Hematopoietic multipotent progenitor cell treated with erythropoietin and hydrocortisone succinate and interleukin-3 and kit ligand, for 6 days (in vitro differentiated cells): ENCODE data around the gene MMS19.
A peak's percentile ranks its signal among the peaks of the same experiment; 100 is the strongest.
"Not testable (repeated sequence)": the region's sequence is repeated elsewhere in the genome, so short reads cannot be mapped to it uniquely, and the experiment has no call there.

Experiments
- DNase-seq: peaks from one replicate; pipeline ENCODE4 v3.0.0-alpha.2; 2015

MMS19 gene

GRCh38 chr10:97499561-97500296 is 1.5 kb upstream of the MMS19 start:
- DNase-seq, result peak; percentile 51

GRCh38 chr10:97498841-97499560 is 779 bp upstream of the MMS19 start, which contains the start of gene UBTD1:
Gene UBTD1, plus strand, starts transcription at chr10:97498924. Its CDS starts 280 bp downstream, at chr10:97499204.
- peak; percentile 16 for DNase-seq

GRCh38 chr10:97497572-97498075 is 598 bp downstream of the MMS19 start:
- peak; percentile 92 for DNase-seq

GRCh38 chr10:97494863-97495506 is 3.2 kb downstream of the MMS19 start:
- DNase-seq, result no peak

GRCh38 chr10:97494151-97494550 is 4.1 kb downstream of the MMS19 start:
- DNase-seq, result no peak

- no peak for DNase-seq
Observed at GRCh38 chr10:97490592-97490991, 7.6 kb downstream of the MMS19 start.

- no peak for DNase-seq
Observed at GRCh38 chr10:97485647-97486281, 12.5 kb downstream of the MMS19 start.

- no peak for DNase-seq
Observed at GRCh38 chr10:97483921-97484320, 14.3 kb downstream of the MMS19 start.

GRCh38 chr10:97483506-97483905 is 14.7 kb downstream of the MMS19 start:
- no peak for DNase-seq

- DNase-seq, result no peak
Observed at GRCh38 chr10:97482381-97482780, 15.8 kb downstream of the MMS19 start.

GRCh38 chr10:97481071-97481470 is 17.2 kb downstream of the MMS19 start:
- no peak for DNase-seq

- peak; percentile 39 for DNase-seq
Observed at GRCh38 chr10:97479939-97480338, 18.3 kb downstream of the MMS19 start.

- not testable (repeated sequence) for DNase-seq
Observed at GRCh38 chr10:97479410-97479809, 18.8 kb downstream of the MMS19 start.

GRCh38 chr10:97475936-97476594 is 22.2 kb downstream of the MMS19 start:
- DNase-seq, result peak; percentile 23

- no peak for DNase-seq
Observed at GRCh38 chr10:97474918-97475317, 23.3 kb downstream of the MMS19 start.

- DNase-seq, result not testable (repeated sequence)
Observed at GRCh38 chr10:97468781-97469180, 29.4 kb downstream of the MMS19 start.

- no peak for DNase-seq
Observed at GRCh38 chr10:97468162-97468561, 30.1 kb downstream of the MMS19 start.

GRCh38 chr10:97466755-97467154 is 31.5 kb downstream of the MMS19 start:
- no peak for DNase-seq

GRCh38 chr10:97465982-97466381 is 32.2 kb downstream of the MMS19 start:
- no peak for DNase-seq

GRCh38 chr10:97464226-97464625 is 34.0 kb downstream of the MMS19 start:
- DNase-seq, result no peak

GRCh38 chr10:97463363-97464132 is 34.7 kb downstream of the MMS19 start:
- peak; percentile 67 for DNase-seq

- DNase-seq, result no peak
Observed at GRCh38 chr10:97462309-97462708, 35.9 kb downstream of the MMS19 start.
